Esophagus mucosa (tissue), 1 donor: ENCODE data around the gene ADCY5. TPM values are rescaled to one million over a fixed set of nuclear protein-coding genes. Genes with fewer than 3 reads are reported as not detected.

Experiments used
- ATAC-seq: fragments of 200-7000 bp; cut with Tn5 transposase; one replicate; pipeline ENCODE4 v1.9.1; 2020
- total RNA-seq: library from RNA; stranded (reverse); gene quantifications from one replicate; pipeline ENCODE4 v1.2.4, GENCODE V29; 2023
- donor health status: DM: yes; HTN: yes; CAD: no.

Gene ADCY5
- total RNA-seq, 1 donor from 2014 or later, result 2.7 TPM

- no peak for ATAC-seq
These were observed 165.1 kb downstream of the ADCY5 start for GRCh38 chr3:123283657-123284398.

GRCh38 chr3:123283074-123283473 is 165.8 kb downstream of the ADCY5 start:
- no peak for ATAC-seq

GRCh38 chr3:123282461-123282860 is 166.4 kb downstream of the ADCY5 start:
- no peak for ATAC-seq

GRCh38 chr3:123281929-123282328 is 167.0 kb downstream of the ADCY5 start:
- no peak for ATAC-seq

- no peak for ATAC-seq
These were observed 167.5 kb downstream of the ADCY5 start for GRCh38 chr3:123281406-123281805.

GRCh38 chr3:123279121-123279520 is 169.8 kb downstream of the ADCY5 start:
- no peak for ATAC-seq

- ATAC-seq, result no peak
These were observed 170.4 kb downstream of the ADCY5 start for GRCh38 chr3:123278446-123278845.

- no peak for ATAC-seq
These were observed 171.8 kb downstream of the ADCY5 start for GRCh38 chr3:123277106-123277505.

GRCh38 chr3:123276346-123277006 is 172.4 kb downstream of the ADCY5 start:
- no peak for ATAC-seq

- ATAC-seq, result no peak
These were observed 173.2 kb downstream of the ADCY5 start for GRCh38 chr3:123275691-123276090.

GRCh38 chr3:123272547-123272946 is 176.3 kb downstream of the ADCY5 start:
- peak; percentile 27 for ATAC-seq

- no peak for ATAC-seq
These were observed 177.3 kb downstream of the ADCY5 start for GRCh38 chr3:123271466-123272159.

- no peak for ATAC-seq
These were observed 178.1 kb downstream of the ADCY5 start for GRCh38 chr3:123270818-123271217.

GRCh38 chr3:123267821-123268220 is 181.1 kb downstream of the ADCY5 start:
- ATAC-seq, result no peak

GRCh38 chr3:123263941-123264340 is 184.9 kb downstream of the ADCY5 start:
- ATAC-seq, result no peak

GRCh38 chr3:123262868-123263267 is 186.0 kb downstream of the ADCY5 start:
- ATAC-seq, result no peak

GRCh38 chr3:123262226-123262625 is 186.7 kb downstream of the ADCY5 start:
- no peak for ATAC-seq

GRCh38 chr3:123261666-123262065 is 187.2 kb downstream of the ADCY5 start:
- ATAC-seq, result no peak

GRCh38 chr3:123258811-123259420 is 190.0 kb downstream of the ADCY5 start:
- ATAC-seq, result peak; percentile 56

- ATAC-seq, result no peak
These were observed 190.5 kb downstream of the ADCY5 start for GRCh38 chr3:123258359-123258758.

- peak; percentile 98 for ATAC-seq
These were observed 192.6 kb downstream of the ADCY5 start for GRCh38 chr3:123256256-123256655.

- ATAC-seq, result no peak
These were observed 202.0 kb downstream of the ADCY5 start for GRCh38 chr3:123246866-123247265.

- no peak for ATAC-seq
These were observed 204.8 kb downstream of the ADCY5 start for GRCh38 chr3:123244128-123244527.
